ENCODE measurements around the gene ZNF609.

The ZNF609 gene

DNA sequence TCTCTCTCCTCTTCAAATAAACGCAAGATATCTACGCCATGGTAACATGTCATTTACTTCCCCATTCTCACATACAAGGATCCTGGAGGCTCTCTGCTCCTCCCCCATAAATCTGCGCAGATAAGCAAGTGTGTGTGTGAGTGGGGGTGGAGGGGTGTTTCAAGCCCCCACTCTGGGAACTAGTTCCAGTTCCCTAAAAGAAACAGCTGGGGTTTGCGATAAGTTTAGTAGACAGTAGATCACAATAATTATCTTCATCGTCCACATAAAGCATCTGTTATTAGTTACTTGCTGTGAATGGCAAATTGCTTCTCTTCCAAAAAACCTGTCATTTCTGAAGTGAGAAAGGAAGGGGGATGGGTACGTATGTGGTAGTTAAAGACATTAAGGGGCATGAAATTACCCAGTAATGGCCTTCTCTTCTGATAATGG lies 235.2 kb downstream of the ZNF609 start:
- Histone ChIP-seq H4K5ac (ENCODE audit: low read length) (no peak overlapping the region), H3K18ac (ENCODE audit: low read length) (no peak overlapping the region), H3K79me2 (ENCODE audit: control insufficient read depth, insufficient read depth, low read length) (peaks cover 54% of the 10 kb centered on the region), H3K4me1 (ENCODE audit: control insufficient read depth, low read depth, low read length) (peaks cover 21% of the 10 kb centered on the region), H3K56ac (ENCODE audit: low read length) (no peak overlapping the region), H2BK5ac (ENCODE audit: low read length) (no peak overlapping the region), H3K36me3 (ENCODE audit: control insufficient read depth, insufficient read depth, low read length) (peaks cover 10% of the 10 kb centered on the region), H3K4ac (ENCODE audit: low read depth, low read length) (no peak overlapping the region), H4K8ac (ENCODE audit: low read depth, low read length) (no peak overlapping the region), H3K27ac (ENCODE audit: low read depth, low read length) (no peak overlapping the region), H2BK15ac (replicated peaks; ENCODE audit: low read depth) (no peak overlapping the region), H3K27me3 (ENCODE audit: insufficient read depth, low read length, poor library complexity) (no peaks in the 10 kb centered on the region), H3K4me2 (ENCODE audit: low read length) (no peak overlapping the region), H3K79me1 (ENCODE audit: low read length) (peaks cover 23% of the 10 kb centered on the region), H3K4me3 (ENCODE audit: low read length) (no peak overlapping the region), H3K23ac (ENCODE audit: low read length) (no peak overlapping the region), H2AK5ac (ENCODE audit: low read length) (no peak overlapping the region), H3K9ac (ENCODE audit: low read length) (no peak overlapping the region), H2BK120ac (ENCODE audit: low read depth, low read length) (no peak overlapping the region)
- DNase-seq, result no peak
- WGBS (ENCODE audit: extremely low coverage, insufficient coverage, low lambda C conversion rate), result no CpG with 5 or more reads among the region's 6 CpGs

DNA sequence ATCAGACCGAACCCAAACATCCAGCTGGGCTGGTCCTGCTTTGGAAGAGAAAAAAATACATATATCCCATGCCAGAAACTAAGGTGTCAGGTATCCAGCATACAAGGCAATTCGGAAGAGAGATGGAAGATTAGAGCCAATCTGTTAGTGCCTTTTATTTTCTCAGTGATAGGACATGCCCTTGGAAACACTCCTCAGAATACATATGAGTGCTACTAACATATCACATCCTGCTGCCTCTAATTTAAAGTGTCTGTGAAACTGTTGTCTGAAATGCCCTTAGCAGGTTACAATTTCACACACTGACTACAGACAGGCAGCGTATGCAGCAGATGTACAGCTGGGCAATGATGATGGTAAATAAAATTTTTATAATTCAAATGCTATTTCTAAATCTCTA lies 236.1 kb downstream of the ZNF609 start:
- H2BK15ac ChIP-seq (replicated peaks; ENCODE audit: low read depth), result no peak overlapping the region
- peaks cover 21% of the 10 kb centered on the region for H3K79me1 ChIP-seq (ENCODE audit: low read length)
- H3K23ac ChIP-seq (ENCODE audit: low read length), result no peak overlapping the region
- H4K5ac ChIP-seq (ENCODE audit: low read length), result no peak overlapping the region
- no peak overlapping the region for H3K9ac ChIP-seq (ENCODE audit: low read length)
- H3K4ac ChIP-seq (ENCODE audit: low read depth, low read length), result no peak overlapping the region
- no peak overlapping the region for H2AK5ac ChIP-seq (ENCODE audit: low read length)
- no peak overlapping the region for H3K4me2 ChIP-seq (ENCODE audit: low read length)
- no peak overlapping the region for H3K27ac ChIP-seq (ENCODE audit: low read depth, low read length)
- no peak for DNase-seq
- H3K27me3 ChIP-seq (ENCODE audit: insufficient read depth, low read length, poor library complexity), result no peaks in the 10 kb centered on the region
- peaks cover 21% of the 10 kb centered on the region for H3K4me1 ChIP-seq (ENCODE audit: control insufficient read depth, low read depth, low read length)
- no peak overlapping the region for H4K8ac ChIP-seq (ENCODE audit: low read depth, low read length)
- H3K4me3 ChIP-seq (ENCODE audit: low read length), result no peak overlapping the region
- no peak overlapping the region for H2BK5ac ChIP-seq (ENCODE audit: low read length)
- H3K56ac ChIP-seq (ENCODE audit: low read length), result no peak overlapping the region
- peaks cover 7% of the 10 kb centered on the region for H3K36me3 ChIP-seq (ENCODE audit: control insufficient read depth, insufficient read depth, low read length)
- H3K79me2 ChIP-seq (ENCODE audit: control insufficient read depth, insufficient read depth, low read length), result peaks cover 58% of the 10 kb centered on the region
- no CpG with 5 or more reads among the region's 3 CpGs for WGBS (ENCODE audit: extremely low coverage, insufficient coverage, low lambda C conversion rate)
- no peak overlapping the region for H3K18ac ChIP-seq (ENCODE audit: low read length)
- H2BK120ac ChIP-seq (ENCODE audit: low read depth, low read length), result no peak overlapping the region

DNA sequence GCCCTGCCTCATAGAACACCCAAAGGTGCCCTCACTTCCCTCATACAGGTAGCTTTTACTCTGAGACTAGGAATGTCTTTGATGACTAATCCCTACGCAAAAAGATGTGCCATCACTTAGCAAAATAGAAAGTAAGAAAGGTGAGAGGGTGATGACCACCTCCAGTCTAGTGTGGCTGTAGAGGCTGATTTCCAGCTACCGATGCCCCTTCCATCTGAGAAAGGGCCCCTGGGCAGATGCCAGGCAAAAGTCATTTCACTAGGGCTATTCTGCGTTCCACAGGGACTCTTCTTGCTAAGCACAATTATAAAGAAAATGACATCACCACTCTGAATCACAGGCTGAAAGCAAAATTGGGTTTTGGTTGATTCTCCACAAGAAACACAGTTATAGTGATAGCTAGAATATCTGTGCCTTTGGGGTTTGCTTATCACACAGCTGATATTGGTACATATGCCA lies 237.6 kb downstream of the ZNF609 start:
- Histone ChIP-seq H3K27me3 (ENCODE audit: insufficient read depth, low read length, poor library complexity) (no peaks in the 10 kb centered on the region), H3K79me1 (ENCODE audit: low read length) (peaks cover 19% of the 10 kb centered on the region), H3K36me3 (ENCODE audit: control insufficient read depth, insufficient read depth, low read length) (peaks cover 5% of the 10 kb centered on the region), H3K9ac (ENCODE audit: low read length) (no peak overlapping the region), H3K56ac (ENCODE audit: low read length) (no peak overlapping the region), H3K23ac (ENCODE audit: low read length) (no peak overlapping the region), H2BK15ac (replicated peaks; ENCODE audit: low read depth) (no peak overlapping the region), H3K4ac (ENCODE audit: low read depth, low read length) (no peak overlapping the region), H4K8ac (ENCODE audit: low read depth, low read length) (no peak overlapping the region), H3K79me2 (ENCODE audit: control insufficient read depth, insufficient read depth, low read length) (peaks cover 67% of the 10 kb centered on the region), H3K4me2 (ENCODE audit: low read length) (no peak overlapping the region), H2BK5ac (ENCODE audit: low read length) (no peak overlapping the region), H4K5ac (ENCODE audit: low read length) (no peak overlapping the region), H3K27ac (ENCODE audit: low read depth, low read length) (no peak overlapping the region), H3K4me3 (ENCODE audit: low read length) (no peak overlapping the region), H2BK120ac (ENCODE audit: low read depth, low read length) (no peak overlapping the region), H3K4me1 (ENCODE audit: control insufficient read depth, low read depth, low read length) (peaks cover 24% of the 10 kb centered on the region), H2AK5ac (ENCODE audit: low read length) (no peak overlapping the region), H3K18ac (ENCODE audit: low read length) (no peak overlapping the region)
- WGBS (ENCODE audit: extremely low coverage, insufficient coverage, low lambda C conversion rate), result no CpG with 5 or more reads among the region's 3 CpGs
- no peak for DNase-seq

DNA sequence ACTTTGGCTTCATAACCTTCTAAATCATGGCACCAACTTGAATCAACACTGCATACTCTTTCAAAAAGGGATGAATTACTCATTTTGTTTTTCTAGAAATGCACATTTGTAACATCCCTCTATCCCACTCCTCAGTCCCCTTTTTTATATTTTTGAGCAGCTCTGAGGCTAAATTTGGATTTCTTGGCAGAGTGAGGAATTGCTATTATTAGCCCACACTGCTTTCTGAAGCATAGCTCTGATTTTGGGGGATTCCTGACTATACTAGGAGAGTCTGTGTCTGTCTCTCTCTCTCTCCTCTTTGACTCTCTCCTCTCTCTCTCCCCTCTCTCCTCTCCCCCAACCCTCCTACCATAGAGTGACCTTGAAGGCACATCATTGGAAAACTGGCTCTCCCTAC lies 238.4 kb downstream of the ZNF609 start:
- Histone ChIP-seq H3K9ac (ENCODE audit: low read length) (peak overlapping the region; percentile 10), H3K36me3 (ENCODE audit: control insufficient read depth, insufficient read depth, low read length) (peaks cover 6% of the 10 kb centered on the region), H2AK5ac (ENCODE audit: low read length) (peak overlapping the region; percentile 16), H3K4ac (ENCODE audit: low read depth, low read length) (no peak overlapping the region), H3K27me3 (ENCODE audit: insufficient read depth, low read length, poor library complexity) (no peaks in the 10 kb centered on the region), H4K5ac (ENCODE audit: low read length) (no peak overlapping the region), H3K23ac (ENCODE audit: low read length) (no peak overlapping the region), H2BK15ac (replicated peaks; ENCODE audit: low read depth) (no peak overlapping the region), H3K27ac (ENCODE audit: low read depth, low read length) (no peak overlapping the region), H3K18ac (ENCODE audit: low read length) (no peak overlapping the region), H3K79me2 (ENCODE audit: control insufficient read depth, insufficient read depth, low read length) (peaks cover 63% of the 10 kb centered on the region), H2BK5ac (ENCODE audit: low read length) (no peak overlapping the region), H3K4me3 (ENCODE audit: low read length) (no peak overlapping the region), H2BK120ac (ENCODE audit: low read depth, low read length) (no peak overlapping the region), H4K8ac (ENCODE audit: low read depth, low read length) (no peak overlapping the region), H3K4me2 (ENCODE audit: low read length) (no peak overlapping the region), H3K79me1 (ENCODE audit: low read length) (peaks cover 15% of the 10 kb centered on the region), H3K4me1 (ENCODE audit: control insufficient read depth, low read depth, low read length) (peaks cover 27% of the 10 kb centered on the region), H3K56ac (ENCODE audit: low read length) (no peak overlapping the region)
- DNase-seq, result no peak

DNA sequence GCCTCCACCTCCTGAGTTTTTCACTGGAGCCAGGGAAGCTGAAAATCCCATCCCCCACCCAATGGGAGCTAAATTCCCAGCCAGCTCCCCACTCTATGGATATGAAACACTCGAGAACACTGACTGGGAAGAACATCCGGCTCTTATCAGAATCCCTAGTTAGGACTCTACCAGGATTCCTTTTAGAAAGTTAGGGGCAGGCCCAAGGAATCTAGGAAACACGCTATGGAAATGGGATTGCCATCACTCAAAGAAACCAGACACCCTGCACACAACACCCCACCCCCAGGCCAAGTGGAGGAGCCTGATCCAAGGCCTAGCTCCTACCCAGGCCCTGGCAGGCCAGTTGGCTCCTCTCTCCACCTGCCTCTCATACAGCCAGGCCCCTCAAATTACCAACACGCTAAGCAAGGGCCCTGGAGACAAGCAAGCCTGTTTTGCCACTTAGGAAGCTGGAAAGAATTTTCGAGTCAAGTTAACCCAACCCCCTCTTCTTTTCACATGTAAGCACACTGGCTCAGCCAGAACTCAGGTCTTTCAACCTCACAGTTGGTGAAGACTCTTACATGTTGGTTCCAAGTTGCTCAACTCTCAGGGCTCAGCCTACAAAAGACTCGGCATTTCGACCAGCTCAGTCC lies 239.5 kb downstream of the ZNF609 start:
- Histone ChIP-seq H3K56ac (ENCODE audit: low read length) (peak overlapping the region; percentile 86), H3K79me2 (ENCODE audit: control insufficient read depth, insufficient read depth, low read length) (peaks cover 61% of the 10 kb centered on the region), H4K5ac (ENCODE audit: low read length) (no peak overlapping the region), H3K9ac (ENCODE audit: low read length) (peak overlapping the region; percentile 94), H3K18ac (ENCODE audit: low read length) (peak overlapping the region; percentile 3), H2BK120ac (ENCODE audit: low read depth, low read length) (no peak overlapping the region), H3K27me3 (ENCODE audit: insufficient read depth, low read length, poor library complexity) (no peaks in the 10 kb centered on the region), H3K36me3 (ENCODE audit: control insufficient read depth, insufficient read depth, low read length) (peaks cover 8% of the 10 kb centered on the region), H2AK5ac (ENCODE audit: low read length) (peak overlapping the region; percentile 12), H2BK5ac (ENCODE audit: low read length) (peak overlapping the region; percentile 54), H3K79me1 (ENCODE audit: low read length) (peaks cover 15% of the 10 kb centered on the region), H2BK15ac (replicated peaks; ENCODE audit: low read depth) (no peak overlapping the region), H3K27ac (ENCODE audit: low read depth, low read length) (peak overlapping the region; percentile 89), H4K8ac (ENCODE audit: low read depth, low read length) (no peak overlapping the region), H3K4me3 (ENCODE audit: low read length) (no peak overlapping the region), H3K4ac (ENCODE audit: low read depth, low read length) (no peak overlapping the region), H3K4me1 (ENCODE audit: control insufficient read depth, low read depth, low read length) (peaks cover 27% of the 10 kb centered on the region), H3K23ac (ENCODE audit: low read length) (no peak overlapping the region), H3K4me2 (ENCODE audit: low read length) (peak overlapping the region; percentile 74)
- WGBS (ENCODE audit: extremely low coverage, insufficient coverage, low lambda C conversion rate), result no CpG with 5 or more reads among the region's 7 CpGs
- DNase-seq, result peak; percentile 94

DNA sequence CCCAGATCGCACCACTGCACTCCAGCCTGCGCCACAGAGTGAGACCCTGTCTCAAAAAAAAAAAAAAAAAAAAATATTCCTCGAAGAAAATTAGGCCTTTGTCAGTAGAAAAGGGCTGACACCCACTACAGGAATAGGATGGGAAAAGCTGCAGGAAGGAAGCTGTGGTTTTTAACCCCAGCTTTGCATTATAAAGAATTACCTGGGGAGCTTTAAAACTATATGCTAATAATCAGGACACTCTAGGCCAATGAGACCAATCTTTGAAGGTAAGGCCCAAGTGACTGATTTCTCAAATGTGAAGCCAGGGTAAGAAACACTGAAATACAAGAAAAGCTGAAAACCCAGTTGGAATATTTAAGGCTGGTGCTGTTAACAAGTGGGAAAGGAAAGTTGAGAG lies 240.7 kb downstream of the ZNF609 start:
- no peak for DNase-seq
- no peak overlapping the region for H3K4me3 ChIP-seq (ENCODE audit: low read length)
- H3K36me3 ChIP-seq (ENCODE audit: control insufficient read depth, insufficient read depth, low read length), result peaks cover 7% of the 10 kb centered on the region
- no peak overlapping the region for H2BK120ac ChIP-seq (ENCODE audit: low read depth, low read length)
- peaks cover 13% of the 10 kb centered on the region for H3K79me1 ChIP-seq (ENCODE audit: low read length)
- H3K27me3 ChIP-seq (ENCODE audit: insufficient read depth, low read length, poor library complexity), result no peaks in the 10 kb centered on the region
- H3K4me2 ChIP-seq (ENCODE audit: low read length), result peak overlapping the region; percentile 7
- no peak overlapping the region for H2BK15ac ChIP-seq (replicated peaks; ENCODE audit: low read depth)
- no CpG with 5 or more reads among the region's 3 CpGs for WGBS (ENCODE audit: extremely low coverage, insufficient coverage, low lambda C conversion rate)
- H3K4me1 ChIP-seq (ENCODE audit: control insufficient read depth, low read depth, low read length), result peaks cover 27% of the 10 kb centered on the region
- H2BK5ac ChIP-seq (ENCODE audit: low read length), result no peak overlapping the region
- no peak overlapping the region for H3K23ac ChIP-seq (ENCODE audit: low read length)
- H3K27ac ChIP-seq (ENCODE audit: low read depth, low read length), result peak overlapping the region; percentile 89
- H3K79me2 ChIP-seq (ENCODE audit: control insufficient read depth, insufficient read depth, low read length), result peaks cover 51% of the 10 kb centered on the region
- no peak overlapping the region for H2AK5ac ChIP-seq (ENCODE audit: low read length)
- peak overlapping the region; percentile 94 for H3K9ac ChIP-seq (ENCODE audit: low read length)
- H4K8ac ChIP-seq (ENCODE audit: low read depth, low read length), result no peak overlapping the region
- H3K56ac ChIP-seq (ENCODE audit: low read length), result peak overlapping the region; percentile 65
- H3K4ac ChIP-seq (ENCODE audit: low read depth, low read length), result no peak overlapping the region
- H3K18ac ChIP-seq (ENCODE audit: low read length), result no peak overlapping the region
- no peak overlapping the region for H4K5ac ChIP-seq (ENCODE audit: low read length)

All from mesendoderm (in vitro differentiated cells).